Measurements from ENCODE around the gene FGF9. TPM values are rescaled to one million over a fixed set of nuclear protein-coding genes. Genes with fewer than 3 reads are reported as not detected.

The FGF9 gene
- total RNA-seq, 1 experiment from 2014 or later, result 0.26 TPM

GRCh38 chr13:21625366-21625765 lies 45.5 kb upstream of the FGF9 start:
- H3K9me3 Mint-ChIP-seq, result peaks cover 11% of the 10 kb centered on the region
- no peak overlapping the region for H3K27ac Mint-ChIP-seq
- H3K36me3 Mint-ChIP-seq, result no peaks in the 10 kb centered on the region
- DNase-seq (ENCODE audit: low spot score) (no peak), ATAC-seq (no peak)
- H3K4me3 Mint-ChIP-seq, result no peak overlapping the region
- H3K4me1 Mint-ChIP-seq, result no peaks in the 10 kb centered on the region
- ChIA-PET CTCF (interaction anchor here (1.1 kb wide), 1 partner anchor 67 kb away, joined by 4 read pairs; no protein-coding TSS in a partner anchor), POLR2A (no interaction called here)
- H3K27me3 Mint-ChIP-seq (ENCODE audit: low read depth), result no peaks in the 10 kb centered on the region; the same call in 1 of the 2 replicates
- no peak for TF ChIP-seq MAX (CRISPR knock-in tag; IDR thresholded peaks at IDR 0.05)
- no peak for TF ChIP-seq ESRRA (CRISPR knock-in tag; IDR thresholded peaks at IDR 0.05; ENCODE audit: borderline replicate concordance)
- TF ChIP-seq FOXP1 (CRISPR knock-in tag; IDR thresholded peaks at IDR 0.05; ENCODE audit: borderline replicate concordance), result no peak
- TF ChIP-seq ATF6 (CRISPR knock-in tag; IDR thresholded peaks at IDR 0.05), result no peak
- no peak for TF ChIP-seq ZNF512 (CRISPR knock-in tag; IDR thresholded peaks at IDR 0.05; ENCODE audit: borderline replicate concordance)
- TF ChIP-seq E2F5 (CRISPR knock-in tag; IDR thresholded peaks at IDR 0.05), result no peak
- no peak for TF ChIP-seq HMGA2 (CRISPR knock-in tag; IDR thresholded peaks at IDR 0.05)
- TF ChIP-seq USF1 (CRISPR knock-in tag; IDR thresholded peaks at IDR 0.05), result no peak
- no peak for TF ChIP-seq MLX (CRISPR knock-in tag; IDR thresholded peaks at IDR 0.05)
- TF ChIP-seq RORB (CRISPR knock-in tag; IDR thresholded peaks at IDR 0.05), result no peak

- ChIA-PET CTCF (no interaction called here), POLR2A (no interaction called here)
- peaks cover 26% of the 10 kb centered on the region for H3K9me3 Mint-ChIP-seq
- peaks cover 11% of the 10 kb centered on the region for H3K36me3 Mint-ChIP-seq
- H3K27ac Mint-ChIP-seq, result no peak overlapping the region
- no peaks in the 10 kb centered on the region for H3K4me1 Mint-ChIP-seq
- DNase-seq (ENCODE audit: low spot score) (no peak), ATAC-seq (no peak)
- H3K27me3 Mint-ChIP-seq (ENCODE audit: low read depth), result no peaks in the 10 kb centered on the region
- no peak overlapping the region for H3K4me3 Mint-ChIP-seq
- TF ChIP-seq MXD4 (CRISPR knock-in tag; IDR thresholded peaks at IDR 0.05; ENCODE audit: borderline replicate concordance), result no peak
- no peak for TF ChIP-seq ZBTB21 (CRISPR knock-in tag; IDR thresholded peaks at IDR 0.05; ENCODE audit: borderline replicate concordance)
- no peak for TF ChIP-seq USF2 (CRISPR knock-in tag; IDR thresholded peaks at IDR 0.05)
- no peak for TF ChIP-seq JAZF1 (CRISPR knock-in tag; IDR thresholded peaks at IDR 0.05)
- no peak for TF ChIP-seq NFATC4 (CRISPR knock-in tag; IDR thresholded peaks at IDR 0.05)
- no peak for TF ChIP-seq MYBL2 (CRISPR knock-in tag; IDR thresholded peaks at IDR 0.05)
- TF ChIP-seq STAT6 (CRISPR knock-in tag; conservative IDR thresholded peaks at IDR 0.05; ENCODE audit: low read depth), result no peak
- no peak for TF ChIP-seq ZNF317 (CRISPR knock-in tag; IDR thresholded peaks at IDR 0.05; ENCODE audit: borderline replicate concordance, low read depth)
- TF ChIP-seq CDX4 (CRISPR knock-in tag; IDR thresholded peaks at IDR 0.05; ENCODE audit: borderline replicate concordance), result no peak
- TF ChIP-seq GRHL2 (CRISPR knock-in tag; IDR thresholded peaks at IDR 0.05; ENCODE audit: insufficient replicate concordance, severe bottlenecking), result no peak
- TF ChIP-seq TP53 (CRISPR knock-in tag; IDR thresholded peaks at IDR 0.05), result no peak
- TF ChIP-seq SMAD3 (CRISPR knock-in tag; IDR thresholded peaks at IDR 0.05; ENCODE audit: borderline replicate concordance), result no peak
- TF ChIP-seq RORB (CRISPR knock-in tag; IDR thresholded peaks at IDR 0.05), result no peak
- no peak for TF ChIP-seq PRRX2 (CRISPR knock-in tag; IDR thresholded peaks at IDR 0.05)
- no peak for TF ChIP-seq NFE2L1 (CRISPR knock-in tag; IDR thresholded peaks at IDR 0.05)
Measured at GRCh38 chr13:21632196-21632595, 38.7 kb upstream of the FGF9 start.
